Activated CD4-positive, alpha-beta T cell treated with anti-CD3 and anti-CD28 coated beads, Interleukin-2, amount 50 U/mL, for 48 hours (primary cell): ENCODE data around the gene NIT1.

Source experiments
- DNase-seq, 2 experiments: peaks; one replicate each; pipeline ENCODE4 v3.0.0-alpha.2; 2020

NIT1 gene, protein sequence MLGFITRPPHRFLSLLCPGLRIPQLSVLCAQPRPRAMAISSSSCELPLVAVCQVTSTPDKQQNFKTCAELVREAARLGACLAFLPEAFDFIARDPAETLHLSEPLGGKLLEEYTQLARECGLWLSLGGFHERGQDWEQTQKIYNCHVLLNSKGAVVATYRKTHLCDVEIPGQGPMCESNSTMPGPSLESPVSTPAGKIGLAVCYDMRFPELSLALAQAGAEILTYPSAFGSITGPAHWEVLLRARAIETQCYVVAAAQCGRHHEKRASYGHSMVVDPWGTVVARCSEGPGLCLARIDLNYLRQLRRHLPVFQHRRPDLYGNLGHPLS

DNA sequence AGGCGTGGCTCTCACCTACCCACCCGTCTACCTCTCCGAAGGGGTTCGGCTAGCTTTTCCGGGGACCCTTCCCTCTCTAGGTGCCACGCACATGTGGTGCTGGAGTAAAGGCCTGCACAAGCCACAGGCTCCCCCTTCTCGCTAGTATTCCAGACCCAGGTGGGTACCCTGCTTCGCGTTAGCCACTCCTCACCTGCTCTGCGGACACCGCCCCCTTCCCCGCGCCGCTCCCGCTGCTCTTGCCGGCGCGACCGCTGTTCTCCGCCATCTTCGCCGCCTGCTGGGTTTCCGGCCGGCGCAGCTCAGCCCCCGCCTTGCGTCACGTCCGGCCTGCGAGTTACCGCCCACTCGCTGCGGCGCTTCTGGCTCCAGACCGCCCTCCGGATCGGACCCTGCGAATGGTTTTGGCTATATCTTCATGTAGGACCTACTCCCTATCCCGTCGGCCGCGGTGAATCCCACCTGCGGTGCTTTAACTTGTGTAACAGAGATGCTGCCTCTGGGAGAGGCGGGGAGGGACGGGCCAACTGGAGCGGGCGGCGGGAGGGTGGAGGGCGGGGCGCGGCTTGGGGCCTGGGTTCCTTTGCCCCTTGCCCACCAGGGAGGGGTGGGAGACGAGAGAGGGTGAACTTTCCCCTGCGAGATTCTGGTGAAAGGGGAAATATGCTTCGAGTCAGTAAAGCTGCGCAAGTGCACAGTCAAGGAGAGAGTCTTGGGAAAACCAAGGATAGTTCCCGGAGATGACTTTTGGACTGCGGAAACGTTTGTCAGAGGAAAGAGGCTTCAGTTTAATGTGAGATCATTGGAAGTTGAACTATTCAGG, at the start of gene NIT1, which contains the start of gene PFDN2:
Gene NIT1, plus strand, starts transcription at position 347 of the 823 bp plus-strand sequence. Its CDS starts 72 bp downstream, at position 419.
Gene PFDN2, minus strand, starts transcription at position 279 of the 823 bp plus-strand sequence. Its CDS starts 11 bp downstream, at position 268.
- peak; percentile 86 to 89 for DNase-seq

DNA sequence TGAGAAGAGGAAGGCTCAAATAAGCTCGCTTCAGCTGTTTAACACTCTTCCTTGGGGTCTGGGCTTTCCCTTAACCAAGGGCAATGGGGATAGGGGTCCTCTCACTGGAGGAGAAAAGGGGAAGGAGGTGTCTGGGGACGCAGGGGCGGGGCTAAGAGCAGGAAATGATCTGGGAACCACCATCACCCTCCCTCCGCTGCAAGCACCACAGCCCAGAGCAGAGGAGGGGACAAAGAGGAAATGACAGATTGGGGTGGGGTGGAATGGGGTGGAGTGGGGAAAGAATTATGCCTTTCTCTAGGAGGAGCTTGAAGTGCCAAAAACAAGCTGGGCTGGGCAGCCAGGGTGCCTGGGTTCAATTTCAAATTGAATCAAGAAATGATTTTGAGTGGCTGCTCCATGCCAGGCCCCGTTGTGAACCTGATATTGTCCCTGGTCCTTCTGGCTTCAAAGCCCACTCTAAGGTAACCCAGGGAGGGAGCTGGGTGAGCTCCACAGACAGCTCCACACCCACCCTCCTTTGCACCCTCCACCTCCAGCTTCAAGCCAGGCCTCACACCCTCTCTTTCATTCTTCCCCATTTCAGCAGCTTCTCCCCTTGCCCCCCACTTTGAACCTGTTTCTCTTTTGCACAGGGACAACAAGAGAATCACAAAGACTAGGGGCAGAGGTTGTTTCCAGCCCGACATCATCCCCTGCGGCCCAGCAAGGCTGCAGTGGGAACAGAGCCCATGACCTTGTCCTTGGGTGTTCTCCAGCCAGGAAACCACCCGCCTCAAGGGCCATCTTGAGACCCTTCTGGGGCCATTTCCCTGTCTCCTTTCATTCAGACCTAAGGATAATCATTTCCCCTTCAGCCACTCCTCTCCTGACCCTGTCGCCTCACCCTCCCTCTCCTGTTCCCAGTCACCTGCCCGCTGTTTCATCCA, 49.3 kb upstream of the NIT1 start:
- peak; percentile 84 to 90 for DNase-seq

DNA sequence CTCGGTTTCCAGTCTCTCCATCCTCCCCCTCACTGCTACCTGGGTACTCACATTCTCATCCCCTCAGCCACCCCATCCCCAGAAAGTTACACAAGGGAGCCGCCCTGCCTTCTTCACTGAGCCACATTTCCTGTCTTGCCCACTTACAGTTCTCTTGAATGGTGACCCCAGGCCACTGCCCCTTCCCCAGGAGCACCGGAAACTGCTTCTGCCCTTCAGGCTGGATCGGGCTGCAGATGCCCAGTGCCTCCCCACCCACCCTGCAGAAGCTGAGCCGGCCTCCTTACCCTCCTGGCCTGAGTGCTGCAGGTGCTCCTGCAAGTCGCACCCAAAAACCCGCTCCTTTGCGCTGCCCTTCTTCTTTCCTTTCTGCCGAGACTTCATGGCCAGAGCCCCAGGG, 48.7 kb upstream of the NIT1 start:
- peak; percentile 28 to 37 for DNase-seq

DNA sequence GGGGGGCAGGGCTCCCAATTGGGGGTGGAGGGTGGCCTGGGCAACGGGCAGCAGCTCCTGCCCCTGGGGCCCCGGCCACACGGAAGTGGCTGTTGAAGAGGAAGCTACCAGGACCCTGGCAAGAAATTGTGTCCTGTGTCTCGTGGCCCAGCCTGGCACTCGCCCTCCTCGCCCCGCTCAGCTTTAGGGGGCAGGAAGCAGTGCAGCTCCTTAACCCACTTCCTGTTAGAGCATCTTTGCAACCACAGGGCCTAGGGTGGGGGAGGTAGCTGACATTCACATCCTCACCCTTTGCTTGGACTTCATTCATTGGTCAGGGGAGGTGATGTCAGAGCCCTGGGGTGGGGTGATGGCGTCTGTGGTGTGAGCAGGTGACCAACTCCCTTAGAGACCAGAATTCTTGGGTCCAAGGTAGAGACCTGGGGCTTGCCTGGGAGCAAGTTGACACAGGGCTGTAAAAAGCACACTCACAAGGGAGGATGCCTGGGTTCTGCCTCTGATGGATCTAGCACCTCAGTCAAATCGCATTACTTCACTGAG, 48.1 kb upstream of the NIT1 start, which contains the start of gene ARHGAP30:
Gene ARHGAP30, minus strand, starts transcription at position 161 of the 540 bp plus-strand sequence. CDS start 267 bp downstream, outside the sequence.
- DNase-seq: peak; percentile 84 to 89

DNA sequence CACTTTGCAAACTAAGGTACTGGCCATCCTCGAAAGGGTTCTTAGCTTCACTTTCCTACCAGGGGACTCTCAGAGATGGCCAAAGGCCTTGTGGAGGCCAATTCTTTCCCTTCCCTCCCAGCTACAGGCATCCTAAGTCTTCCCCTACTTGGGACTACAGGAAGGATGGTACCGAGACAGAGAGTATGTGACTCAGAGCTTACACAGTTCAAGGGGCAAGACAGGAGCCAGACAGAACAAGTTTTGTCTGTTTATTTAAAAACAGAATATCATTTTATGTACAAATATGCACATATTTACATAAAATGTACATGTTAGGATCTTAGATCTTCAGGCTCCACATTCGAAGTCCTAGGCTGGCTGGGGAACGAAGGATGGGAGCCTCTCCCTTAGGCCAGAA, 47.1 kb upstream of the NIT1 start:
- no peak for DNase-seq

GRCh38 chr1:161071886-161072371, 46.0 kb upstream of the NIT1 start:
- DNase-seq: peak; percentile 56 to 64

GRCh38 chr1:161072751-161073449, 45.0 kb upstream of the NIT1 start:
- DNase-seq: no peak

DNA sequence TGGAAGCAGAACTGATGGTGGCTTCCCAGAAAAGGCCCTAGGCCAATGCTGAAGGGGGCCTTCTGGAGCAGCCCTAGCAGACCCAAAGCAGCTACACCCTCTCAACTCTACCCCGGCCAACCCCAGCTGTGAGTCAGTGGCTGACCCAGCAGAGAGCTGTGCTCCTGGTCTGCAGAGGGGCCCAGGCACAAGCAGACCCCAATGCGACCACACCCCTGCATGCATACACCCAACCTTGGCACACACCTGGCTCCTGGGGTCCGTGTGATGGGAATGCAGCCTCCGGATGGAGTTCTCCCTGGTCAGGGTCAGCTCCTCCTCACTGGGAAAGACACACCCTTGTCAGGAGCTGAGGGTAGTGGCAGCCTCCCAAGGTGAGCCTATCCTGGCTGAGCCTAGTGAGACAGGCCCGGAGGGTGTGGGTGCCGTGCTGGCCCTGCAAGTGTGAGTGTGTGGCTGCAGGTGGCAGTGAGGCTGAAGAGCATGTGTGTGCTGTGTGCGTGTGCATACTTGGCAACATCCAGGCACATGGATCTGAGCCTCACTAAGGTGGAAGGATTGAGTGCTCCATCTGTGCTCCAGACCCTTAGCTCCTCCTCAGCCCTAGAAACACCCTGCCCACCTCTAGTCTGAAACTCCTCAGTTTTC, 44.3 kb upstream of the NIT1 start:
- DNase-seq: no peak

GRCh38 chr1:161074676-161075368, 43.1 kb upstream of the NIT1 start:
- DNase-seq: no peak

DNA sequence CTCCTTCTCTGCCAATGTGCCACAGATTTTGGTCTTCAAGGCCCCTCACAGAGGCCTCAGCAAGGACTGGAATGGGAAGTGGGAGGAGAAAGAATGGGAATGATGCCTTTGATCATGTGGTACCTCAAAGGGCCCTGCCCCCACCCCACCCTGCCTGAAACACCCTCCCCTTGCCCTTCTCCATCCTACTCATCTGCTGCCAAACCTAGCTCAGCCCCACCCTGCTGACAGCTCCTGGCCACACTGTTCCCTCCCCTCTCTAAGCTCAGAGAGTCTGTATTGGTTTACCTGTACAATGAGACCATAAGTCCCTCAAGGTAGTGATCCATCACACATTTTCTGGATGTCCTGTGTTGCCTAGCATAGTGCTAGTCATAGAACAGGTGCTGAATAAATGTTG, 41.5 kb upstream of the NIT1 start:
- DNase-seq: no peak

- no peak for DNase-seq
Observed at GRCh38 chr1:161077426-161077825, 40.5 kb upstream of the NIT1 start.

- DNase-seq: no peak
Observed at GRCh38 chr1:161079436-161080110, 38.3 kb upstream of the NIT1 start.

GRCh38 chr1:161080441-161081405, 37.2 kb upstream of the NIT1 start:
- DNase-seq: no peak

DNA sequence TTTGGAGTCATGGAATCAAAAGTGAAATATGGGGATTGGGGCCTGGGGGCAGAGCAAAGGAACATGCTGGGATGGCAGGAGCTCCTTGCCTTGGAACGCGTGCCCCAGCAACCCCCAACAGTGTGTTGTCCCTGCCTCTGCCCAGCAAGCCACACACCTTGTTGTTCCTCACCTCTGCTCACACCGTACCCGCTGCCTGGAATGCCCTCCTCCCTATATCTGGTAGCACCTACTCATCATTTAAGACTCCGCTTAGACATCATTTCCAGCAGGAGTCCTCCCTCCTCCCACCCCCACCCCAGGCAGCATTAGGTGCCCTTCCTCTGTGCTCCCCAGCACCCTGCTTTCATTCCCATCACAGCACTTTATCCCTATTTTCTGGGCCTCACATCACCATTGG, 36.4 kb upstream of the NIT1 start:
- no peak for DNase-seq

DNA sequence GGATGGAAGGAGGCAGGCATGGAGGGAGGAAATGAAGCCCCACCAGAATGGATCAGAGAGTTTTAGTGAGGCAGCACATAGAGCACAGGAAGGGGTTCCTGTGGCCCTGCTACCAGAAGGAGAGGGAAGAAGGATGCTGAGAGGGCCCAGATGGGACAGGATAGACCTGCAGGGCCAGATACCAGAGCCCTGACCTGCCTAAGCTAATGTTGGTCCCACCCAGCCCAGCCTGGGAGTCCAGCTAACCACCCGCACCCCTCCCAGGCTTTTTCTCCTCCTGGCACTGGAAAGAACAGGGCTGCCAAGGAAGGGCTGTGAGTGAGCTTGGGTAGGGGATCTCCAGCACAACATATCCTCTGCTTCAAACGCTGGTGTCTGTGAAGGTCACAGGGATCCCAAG, 35.4 kb upstream of the NIT1 start:
- DNase-seq: no peak

- DNase-seq: no peak
Observed at GRCh38 chr1:161082996-161083747, 34.7 kb upstream of the NIT1 start.

DNA sequence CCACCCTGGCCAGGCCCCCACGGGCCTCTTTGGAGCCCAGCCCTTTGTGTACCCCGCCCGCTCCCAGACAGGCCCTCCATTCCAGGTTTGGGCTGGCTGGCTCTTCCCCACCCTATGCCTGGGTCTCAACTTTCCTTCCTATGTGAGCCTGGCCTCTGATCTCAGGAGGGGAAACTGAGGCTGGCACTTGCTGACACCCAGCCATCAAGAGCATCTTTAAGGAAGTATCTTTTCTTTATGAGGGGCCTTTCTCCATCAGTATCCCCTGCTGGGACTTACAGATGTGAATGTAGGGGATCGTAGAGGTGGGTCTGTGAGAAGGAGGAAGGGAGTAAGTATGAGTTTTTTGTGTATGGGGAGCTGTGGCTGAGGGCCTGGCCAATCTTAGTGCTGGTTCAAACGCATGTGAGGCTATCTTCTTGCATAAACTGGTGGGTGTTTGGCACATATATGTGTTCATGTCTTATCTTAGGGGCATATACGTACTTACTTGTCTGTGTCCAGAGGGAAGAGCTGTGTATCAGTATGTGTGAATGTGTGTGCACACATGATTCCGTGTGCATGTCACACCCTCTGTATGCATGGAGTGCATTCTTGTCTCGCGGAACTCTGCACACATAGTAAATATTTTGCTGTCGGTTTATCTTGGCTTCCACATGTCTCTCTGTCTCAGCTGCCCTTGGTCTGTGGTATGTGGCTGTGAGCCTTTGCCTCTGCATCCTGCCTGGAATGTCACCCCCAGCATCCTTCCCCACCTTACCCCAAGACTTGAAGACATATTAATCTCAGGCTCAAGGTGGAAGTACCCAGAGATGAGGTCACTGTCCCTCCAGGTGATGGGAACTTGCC, 33.9 kb upstream of the NIT1 start:
- no peak for DNase-seq
